Endometrial microvascular endothelial cells (primary cell): ENCODE measurements around the gene IGF2R. TPM values are rescaled to one million over a fixed set of nuclear protein-coding genes. Genes with fewer than 3 reads are reported as not detected.
"Not testable (repeated sequence)": the region's sequence is repeated elsewhere in the genome, so short reads cannot be mapped to it uniquely, and the experiment has no call there.

Experiments
- in situ Hi-C: cut with HindIII; loops from 2 replicates; pipeline ENCODE4 v1.10.0; 2017; ENCODE audit warnings: low sequenced_read_pairs, low pct_unique_long_range_greater_than_20kb; ENCODE audit errors: inconsistent ontology term
- total RNA-seq: library from RNA; depleted of rRNA; stranded (reverse); fragments of >200 nt; gene quantifications from one replicate; pipeline ENCODE4 v1.2.3, GENCODE V29; 2015; ENCODE audit errors: inconsistent ontology term

IGF2R gene
- total RNA-seq, 1 donor from 2014 or later: 23.5 TPM

DNA sequence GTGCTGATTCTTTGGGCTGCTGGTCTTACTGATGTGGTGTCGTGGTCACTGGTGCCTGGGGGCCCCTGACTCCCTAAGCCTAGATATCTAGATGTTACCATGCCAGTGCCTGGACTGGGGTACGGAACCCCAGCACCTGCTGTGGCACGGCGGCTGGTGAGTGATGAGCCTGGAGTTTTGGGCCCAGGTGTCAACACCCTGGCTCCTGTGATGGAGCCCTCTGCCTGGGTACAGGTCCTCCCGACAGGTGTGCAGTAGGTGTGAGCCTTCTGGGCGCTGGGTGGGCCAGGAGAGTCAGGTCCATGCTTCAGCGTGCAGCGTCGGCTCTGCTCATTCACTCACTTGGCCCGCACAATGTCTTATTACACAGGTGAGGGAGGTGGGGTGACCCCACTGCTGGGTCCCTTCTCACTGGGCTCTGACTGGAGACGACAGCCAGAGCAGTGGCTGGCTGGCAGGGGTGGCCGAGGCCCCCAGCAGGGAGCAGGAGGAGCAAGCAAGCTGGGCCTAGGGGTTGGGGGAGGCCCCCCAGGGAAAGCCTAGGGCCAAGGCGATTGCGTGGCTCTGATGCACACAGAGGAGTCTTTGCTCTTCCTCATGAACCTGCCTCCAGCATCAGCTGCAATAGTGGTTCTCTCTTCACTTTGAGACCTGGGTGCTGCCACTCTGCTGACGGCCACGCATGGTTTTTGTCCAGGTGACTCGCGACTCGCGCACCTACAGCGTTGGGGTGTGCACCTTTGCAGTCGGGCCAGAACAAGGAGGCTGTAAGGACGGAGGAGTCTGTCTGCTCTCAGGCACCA is 110.2 kb downstream of the IGF2R start:
- in situ Hi-C loops: no loop called here

DNA sequence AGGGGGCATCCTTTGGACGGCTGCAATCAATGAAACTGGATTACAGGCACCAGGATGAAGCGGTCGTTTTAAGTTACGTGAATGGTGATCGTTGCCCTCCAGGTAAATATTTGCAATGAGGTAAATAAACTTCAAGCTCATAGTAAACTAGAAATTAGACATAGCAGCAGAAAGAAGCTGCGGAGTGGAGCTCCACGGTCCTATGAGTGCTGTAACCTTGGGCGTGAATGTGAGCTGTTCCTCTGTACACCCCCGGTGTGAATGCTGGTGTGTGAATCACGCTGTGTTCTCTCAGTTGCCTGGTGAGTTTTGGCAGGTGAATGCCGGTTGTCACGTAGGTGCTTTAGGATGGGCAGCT is 110.8 kb downstream of the IGF2R start:
- in situ Hi-C loops: no loop called here

DNA sequence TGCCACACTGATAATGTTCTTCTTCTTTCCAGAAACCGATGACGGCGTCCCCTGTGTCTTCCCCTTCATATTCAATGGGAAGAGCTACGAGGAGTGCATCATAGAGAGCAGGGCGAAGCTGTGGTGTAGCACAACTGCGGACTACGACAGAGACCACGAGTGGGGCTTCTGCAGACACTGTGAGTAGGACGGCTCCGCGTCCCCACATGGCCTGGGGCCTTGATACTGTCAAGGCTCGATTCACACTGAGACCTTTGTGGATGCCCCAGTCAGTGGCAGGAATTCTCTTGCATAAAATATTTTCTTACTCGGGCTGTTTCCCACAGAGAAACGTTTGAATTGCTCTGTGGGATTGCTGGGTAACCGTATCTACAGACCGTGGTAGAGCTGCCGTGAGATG is 111.2 kb downstream of the IGF2R start:
- in situ Hi-C loops: no loop called here

DNA sequence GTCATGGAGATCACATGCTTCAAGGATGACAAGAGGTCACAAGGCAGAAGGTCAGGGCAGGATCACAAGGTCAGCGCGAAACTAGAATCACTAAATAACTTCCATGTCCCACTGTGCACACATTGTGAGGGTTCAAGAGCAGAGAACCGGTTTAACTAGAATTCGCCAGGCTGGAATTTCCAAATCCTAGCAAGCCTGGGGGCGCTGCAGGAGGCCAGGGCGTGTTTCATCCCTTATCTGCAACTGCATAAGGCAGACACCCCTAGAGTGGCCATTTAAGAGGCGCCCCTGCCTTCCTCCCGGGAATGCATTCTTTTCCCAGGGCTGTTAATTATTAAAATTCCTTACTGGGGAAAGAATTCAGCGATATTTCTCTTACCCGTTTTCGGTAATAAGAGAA is 112.5 kb downstream of the IGF2R start:
- in situ Hi-C loops: no loop called here

DNA sequence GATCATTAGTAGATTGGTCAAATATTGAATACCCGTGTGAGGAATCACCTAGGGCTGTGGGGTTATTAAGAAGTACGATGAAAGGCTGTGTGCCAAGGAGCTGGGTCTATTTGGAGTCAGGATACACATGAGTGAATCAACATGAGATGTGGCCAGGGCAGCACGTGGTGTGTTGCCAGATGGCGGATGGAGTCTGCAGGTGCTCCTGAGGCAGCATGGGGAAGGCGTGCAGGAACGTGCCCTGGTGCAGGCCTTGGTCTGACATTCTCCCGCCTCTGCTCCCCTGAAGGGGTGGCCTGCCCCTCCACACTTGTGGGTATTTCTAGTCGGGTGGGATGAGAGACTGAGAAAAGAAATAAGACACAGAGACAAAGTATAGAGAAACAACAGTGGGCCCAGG is 113.7 kb downstream of the IGF2R start:
- in situ Hi-C loops: no loop called here

DNA sequence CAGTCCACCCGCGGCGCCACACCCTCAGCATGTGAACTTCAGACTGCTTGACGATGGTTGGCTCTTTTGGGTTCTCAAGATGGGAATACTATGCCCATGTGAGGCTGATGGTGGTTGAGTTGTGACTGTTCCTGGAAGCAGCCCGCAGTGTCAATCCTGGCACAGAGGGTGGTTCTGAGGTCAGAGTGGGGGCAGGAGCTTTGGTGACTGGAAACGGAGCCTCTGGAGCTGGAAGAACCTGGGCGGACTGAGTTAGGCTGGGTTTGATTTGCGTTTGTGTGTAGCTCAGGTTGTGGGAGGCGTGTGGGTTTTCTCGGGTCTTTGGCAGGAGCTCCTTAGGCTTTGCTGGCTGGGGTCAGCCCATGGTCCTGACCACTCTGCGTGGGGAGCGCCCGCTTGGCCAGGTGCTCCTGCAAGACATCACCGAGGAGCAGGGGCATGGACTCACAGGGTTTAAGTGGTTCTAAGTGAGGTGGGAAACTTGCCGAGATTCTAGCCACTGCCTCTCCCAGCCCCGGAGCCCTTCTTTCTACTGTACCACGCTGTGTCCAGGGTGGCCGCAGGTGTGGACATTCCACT is 115.4 kb downstream of the IGF2R start:
- in situ Hi-C loops: no loop called here

DNA sequence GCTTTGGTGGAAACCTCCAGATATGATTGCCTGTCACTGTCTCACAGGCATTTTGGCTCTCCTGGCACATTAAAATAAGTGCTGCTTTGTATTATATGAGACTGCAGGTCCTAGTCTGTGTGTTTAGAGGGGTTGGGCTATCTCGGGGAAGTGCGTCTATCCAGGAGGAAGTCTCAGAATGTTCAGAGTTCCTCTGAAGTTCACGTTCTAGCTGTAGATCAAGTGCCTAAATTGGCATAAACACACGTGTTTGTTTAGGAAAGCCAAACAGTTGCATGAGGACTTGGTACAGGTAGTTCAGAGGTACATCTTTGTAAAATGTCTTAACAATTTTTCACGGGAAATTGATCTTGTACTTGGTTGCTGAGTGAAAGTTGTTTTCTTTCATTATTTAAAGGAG is 116.3 kb downstream of the IGF2R start:
- in situ Hi-C loops: no loop called here

DNA sequence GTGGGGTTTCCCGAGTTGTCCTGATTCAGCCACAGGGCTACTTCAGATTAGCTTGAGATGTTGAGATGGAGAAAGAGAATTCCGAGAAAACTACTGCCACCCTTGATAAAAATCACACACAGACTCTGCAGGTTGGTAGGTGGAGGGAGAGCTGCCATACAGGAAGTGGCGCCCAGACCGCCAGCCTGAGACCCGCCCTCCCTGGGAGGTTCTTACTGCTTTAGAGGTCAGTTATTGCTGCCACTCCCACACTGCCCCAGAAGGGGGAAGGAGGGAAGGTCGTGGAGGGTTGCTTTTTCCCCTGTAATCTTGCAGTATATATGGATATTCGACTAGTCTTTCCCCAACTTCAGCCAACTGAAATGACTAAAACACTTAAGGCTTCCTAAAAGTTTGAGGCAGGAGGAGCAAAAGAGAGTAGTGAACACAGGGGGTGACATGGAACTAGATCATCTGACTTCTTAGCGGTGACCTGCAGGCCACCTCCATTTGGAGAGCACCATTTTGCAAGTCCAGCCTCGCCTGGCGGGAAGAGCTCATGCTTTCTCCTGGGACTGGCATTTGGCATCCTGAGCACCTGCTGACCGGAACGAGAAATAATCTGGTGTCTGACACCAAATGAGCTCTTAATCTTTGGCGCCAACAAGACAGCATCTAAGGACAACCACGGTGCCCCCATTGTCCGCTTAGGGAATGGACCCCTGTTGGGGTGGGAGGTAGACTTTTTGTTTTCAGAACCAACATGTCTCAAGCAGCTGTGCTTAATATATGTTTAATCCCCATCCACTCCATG is 117.0 kb downstream of the IGF2R start:
- in situ Hi-C loops: no loop called here

DNA sequence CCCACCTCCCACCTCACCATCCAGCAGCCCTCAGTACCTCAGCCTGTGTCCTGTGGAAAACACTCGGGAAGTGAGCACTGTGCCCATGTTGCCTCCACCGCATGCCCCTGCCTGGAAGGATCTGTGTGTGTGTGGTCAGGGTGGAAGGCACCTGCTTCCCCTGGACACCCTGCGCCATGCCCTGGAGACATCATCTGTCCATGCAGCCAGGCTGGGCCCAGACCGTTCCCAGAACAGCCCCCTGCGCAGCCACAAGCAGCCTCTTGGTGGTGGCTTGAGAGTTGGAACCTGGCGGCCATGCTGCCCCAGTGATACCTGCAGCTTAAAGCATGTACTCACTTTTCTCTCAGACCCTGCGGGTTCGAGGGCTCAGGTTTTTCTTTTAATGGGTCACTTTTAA is 117.9 kb downstream of the IGF2R start:
- in situ Hi-C loops: no loop called here

DNA sequence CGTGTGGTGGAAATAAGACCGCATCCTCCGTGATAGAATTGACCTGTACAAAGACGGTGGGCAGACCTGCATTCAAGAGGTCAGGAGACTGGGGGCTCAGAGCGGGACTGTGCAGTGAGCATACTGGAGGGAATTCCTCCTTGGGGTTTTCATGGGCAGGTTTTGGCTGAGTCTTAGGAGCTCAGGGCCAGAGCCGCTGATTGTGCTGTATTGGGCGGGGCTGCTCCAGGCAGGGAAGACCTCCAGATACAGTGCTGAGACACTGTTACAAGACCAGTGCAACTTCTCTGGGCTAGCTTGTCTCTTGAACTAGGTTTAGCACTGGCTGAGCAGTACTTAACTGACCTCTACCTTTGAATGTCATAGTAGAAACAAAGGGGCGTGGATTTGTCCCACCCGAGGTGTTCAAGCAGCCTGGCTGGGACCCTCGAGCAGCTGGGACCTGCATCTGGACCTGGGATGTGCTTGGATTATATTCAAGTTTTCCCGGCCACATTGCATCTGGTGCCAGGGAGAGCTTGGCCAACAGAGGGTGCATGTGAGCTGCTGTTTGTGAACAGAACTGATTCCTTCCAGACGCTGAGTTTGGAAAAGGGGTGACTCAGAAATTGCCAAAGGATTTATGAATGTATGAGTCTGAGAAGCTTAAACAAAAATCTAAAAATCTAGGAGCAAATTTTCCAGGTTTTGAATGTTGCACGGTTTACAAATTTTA is 119.3 kb downstream of the IGF2R start:
- in situ Hi-C loops: no loop called here

DNA sequence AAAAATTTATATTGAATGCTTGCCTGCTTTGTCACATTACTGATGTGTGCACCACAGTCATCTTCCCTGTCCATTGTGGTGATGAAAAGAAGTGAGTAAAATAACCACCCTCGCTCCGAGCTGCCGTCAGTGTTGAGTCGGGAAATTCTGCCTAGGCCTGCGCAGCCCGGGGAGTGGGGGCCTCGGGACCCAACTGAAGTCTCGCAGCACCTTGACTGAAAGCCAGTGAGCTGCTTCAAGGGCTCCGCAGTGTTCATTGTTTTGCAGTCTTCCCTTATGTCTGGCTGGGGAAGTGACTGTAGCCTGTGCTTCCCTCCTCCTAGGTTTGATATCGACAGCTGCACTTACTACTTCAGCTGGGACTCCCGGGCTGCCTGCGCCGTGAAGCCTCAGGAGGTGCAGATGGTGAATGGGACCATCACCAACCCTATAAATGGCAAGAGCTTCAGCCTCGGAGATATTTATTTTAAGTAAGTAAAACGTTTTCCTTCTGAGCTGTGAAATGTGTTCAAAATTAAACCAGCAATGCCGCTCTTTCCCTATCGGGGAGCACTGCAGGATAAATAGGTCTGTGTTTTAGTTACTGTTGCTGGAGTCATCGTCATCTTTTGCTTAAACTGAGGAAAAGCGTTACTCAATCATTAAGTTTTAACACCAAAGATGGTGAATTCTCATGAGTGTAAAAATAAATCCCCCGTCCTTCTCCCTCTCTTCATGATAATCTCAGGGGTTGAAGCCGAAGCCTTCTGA is 120.1 kb downstream of the IGF2R start:
- in situ Hi-C loops: no loop called here

DNA sequence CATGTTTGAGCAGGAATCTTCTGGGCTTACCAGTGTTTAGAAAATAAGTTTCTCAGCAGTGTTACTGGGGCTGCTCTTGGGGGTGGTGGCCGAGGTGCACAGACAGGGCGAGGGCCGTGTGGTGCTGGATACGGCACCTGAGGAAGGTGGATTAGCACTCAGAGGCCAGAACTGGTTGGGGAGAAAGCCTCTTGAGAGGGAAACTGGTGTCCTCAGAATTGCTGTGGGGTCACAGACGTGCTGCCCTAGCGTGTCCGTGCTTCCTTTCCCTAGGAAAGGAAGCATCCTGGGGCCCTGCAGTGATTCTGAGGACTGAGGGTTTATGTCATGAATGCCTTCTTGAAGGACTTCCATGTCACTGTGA is 120.6 kb downstream of the IGF2R start:
- in situ Hi-C loops: no loop called here

DNA sequence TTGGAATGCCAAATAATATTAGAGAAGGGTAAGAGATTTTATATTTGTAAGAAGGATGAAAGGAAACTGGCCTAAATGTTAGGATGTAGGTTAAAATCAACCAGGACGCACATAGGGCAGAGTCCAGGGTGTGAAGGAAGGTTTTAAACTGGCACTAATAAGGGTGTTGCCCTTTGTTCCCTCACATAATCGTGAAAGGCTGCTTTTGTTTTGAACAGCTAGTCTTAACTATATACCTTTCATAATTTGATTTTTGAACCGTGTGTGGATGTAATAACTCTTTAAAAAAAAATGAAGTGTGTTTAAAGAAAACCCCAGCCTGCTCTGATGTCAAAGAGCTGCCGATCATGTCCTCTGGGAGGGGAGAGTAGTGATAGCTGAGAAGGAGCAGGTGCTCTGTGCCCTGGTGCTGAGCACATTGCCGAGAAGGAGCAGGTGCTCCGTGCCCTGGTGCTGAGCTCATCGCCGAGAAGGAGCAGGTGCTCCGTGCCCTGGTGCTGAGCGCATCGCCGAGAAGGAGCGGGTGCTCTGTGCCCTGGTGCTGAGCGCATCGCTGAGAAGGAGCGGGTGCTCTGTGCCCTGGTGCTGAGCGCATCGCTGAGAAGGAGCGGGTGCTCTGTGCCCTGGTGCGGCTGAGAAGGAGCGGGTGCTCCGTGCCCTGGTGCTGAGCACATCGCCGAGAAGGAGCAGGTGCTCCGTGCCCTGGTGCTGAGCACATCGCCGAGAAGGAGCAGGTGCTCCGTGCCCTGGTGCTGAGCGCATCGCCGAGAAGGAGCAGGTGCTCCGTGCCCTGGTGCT is 121.8 kb downstream of the IGF2R start:
- in situ Hi-C loops: not testable (repeated sequence)

DNA sequence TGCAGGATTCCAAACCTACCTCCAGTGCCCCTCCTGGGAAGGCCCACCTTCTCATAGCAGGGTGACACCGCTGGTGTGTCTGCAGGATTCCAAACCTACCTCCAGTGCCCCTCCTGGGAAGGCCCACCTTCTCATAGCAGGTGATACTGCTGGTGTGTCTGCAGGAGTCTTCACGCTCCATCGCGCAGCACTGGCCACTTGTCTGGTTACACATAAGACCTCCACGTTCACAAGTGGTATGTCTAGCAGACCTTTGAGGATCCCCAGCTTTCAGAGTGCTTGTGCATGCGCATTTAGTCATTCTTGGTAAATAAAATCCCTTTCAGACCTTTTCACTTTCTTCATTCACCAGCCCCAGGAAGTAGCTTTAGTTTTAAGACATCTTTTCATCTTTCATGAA is 123.3 kb downstream of the IGF2R start:
- in situ Hi-C loops: not testable (repeated sequence)

DNA sequence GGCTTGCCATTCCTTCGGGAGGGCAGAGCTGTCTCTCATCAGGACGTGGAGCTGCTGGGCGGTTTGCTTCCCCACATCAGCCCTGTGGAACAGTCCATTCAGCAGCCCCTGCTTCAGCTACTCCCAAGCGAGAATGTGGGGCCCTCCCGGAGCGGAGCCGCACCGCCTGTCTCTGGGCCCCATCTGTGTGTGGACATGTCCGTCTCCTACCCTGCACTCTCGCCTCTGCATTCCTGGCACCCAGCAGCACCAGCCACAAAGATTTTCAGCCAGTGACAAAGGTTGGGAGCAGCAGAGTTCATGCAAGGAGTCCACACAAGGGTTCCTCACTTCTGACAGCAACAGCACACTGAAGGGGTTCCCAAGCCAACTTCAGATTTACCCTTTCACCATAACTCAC is 123.7 kb downstream of the IGF2R start:
- in situ Hi-C loops: no loop called here

DNA sequence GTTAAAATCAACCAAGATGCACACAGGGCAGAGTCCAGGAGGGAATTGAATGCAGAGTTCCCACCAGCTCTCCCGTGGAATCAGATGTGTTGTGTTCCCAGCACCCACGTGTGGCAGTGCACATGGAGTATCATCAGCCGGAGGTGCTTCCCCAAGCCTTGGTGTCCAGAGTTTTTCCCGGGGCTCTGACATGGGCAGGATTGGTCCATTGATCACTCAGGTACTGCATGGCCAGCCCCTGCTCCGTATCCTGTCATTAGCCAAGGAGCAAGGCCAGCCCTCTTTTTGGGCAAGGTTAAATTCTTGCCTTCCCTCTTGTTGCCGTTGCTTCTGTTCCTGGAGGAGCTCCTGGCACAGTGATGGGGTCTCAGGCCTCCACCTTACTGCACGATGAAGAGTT is 124.2 kb downstream of the IGF2R start:
- in situ Hi-C loops: no loop called here

DNA sequence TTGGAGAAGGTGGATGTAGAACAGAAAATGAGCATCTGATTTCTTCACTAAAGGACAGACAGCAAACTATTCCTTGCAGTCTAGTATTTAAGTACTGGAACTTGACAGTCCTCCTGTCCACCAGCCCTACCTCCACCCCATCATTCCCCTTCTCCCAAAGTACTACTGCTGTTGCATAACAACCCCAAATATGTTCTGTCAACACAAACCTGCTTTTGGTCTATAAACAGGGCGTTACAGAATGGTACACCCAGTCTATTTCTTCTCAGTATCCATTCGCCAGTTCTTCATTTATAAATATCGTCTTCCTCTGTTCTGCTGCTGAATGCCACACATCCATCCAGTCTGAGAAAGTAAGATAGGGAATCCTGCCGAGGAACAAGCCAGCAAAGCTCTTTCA is 125.1 kb downstream of the IGF2R start:
- in situ Hi-C loops: no loop called here

DNA sequence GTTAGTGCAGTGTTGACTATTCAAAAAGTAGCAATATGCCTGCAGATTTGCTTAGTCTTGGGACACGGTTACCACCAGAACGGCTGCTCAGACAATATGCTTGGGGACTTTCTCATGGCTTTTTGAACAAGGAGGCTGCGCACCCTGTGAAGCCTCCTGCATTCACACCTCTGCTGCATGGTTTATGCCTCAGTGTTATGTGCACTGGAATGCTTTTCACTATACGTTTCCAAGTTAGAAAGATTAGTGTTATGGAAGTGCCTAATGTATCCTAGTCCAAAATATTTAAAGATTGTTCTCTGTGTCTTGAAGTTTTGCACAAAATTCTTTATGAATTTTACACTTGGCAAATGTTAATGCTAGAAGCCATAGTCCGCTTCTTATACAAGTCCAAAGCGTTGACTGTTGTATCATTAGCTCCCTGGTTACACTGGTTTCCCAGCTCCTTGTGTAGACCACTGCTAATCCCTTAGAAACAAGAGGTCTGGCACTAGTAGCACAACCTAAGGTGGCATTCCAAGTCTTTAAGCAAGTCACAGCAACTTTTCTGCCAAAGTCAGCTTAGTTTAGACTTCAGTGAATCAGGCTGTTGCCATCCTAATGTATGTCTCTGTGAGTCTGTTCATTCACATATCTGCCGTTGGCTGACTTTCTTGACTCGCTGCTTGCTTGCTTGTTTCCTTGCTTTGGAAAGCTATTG is 126.4 kb downstream of the IGF2R start:
- in situ Hi-C loops: no loop called here
